ENCODE measurements around the gene MICU1. TPM values are rescaled to one million over a fixed set of nuclear protein-coding genes. Genes with fewer than 3 reads are reported as not detected.
"Not testable (repeated sequence)": the region's sequence is repeated elsewhere in the genome, so short reads cannot be mapped to it uniquely, and the experiment has no call there.

MICU1 gene, protein sequence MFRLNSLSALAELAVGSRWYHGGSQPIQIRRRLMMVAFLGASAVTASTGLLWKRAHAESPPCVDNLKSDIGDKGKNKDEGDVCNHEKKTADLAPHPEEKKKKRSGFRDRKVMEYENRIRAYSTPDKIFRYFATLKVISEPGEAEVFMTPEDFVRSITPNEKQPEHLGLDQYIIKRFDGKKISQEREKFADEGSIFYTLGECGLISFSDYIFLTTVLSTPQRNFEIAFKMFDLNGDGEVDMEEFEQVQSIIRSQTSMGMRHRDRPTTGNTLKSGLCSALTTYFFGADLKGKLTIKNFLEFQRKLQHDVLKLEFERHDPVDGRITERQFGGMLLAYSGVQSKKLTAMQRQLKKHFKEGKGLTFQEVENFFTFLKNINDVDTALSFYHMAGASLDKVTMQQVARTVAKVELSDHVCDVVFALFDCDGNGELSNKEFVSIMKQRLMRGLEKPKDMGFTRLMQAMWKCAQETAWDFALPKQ
- total RNA-seq: 59.5 TPM

DNA sequence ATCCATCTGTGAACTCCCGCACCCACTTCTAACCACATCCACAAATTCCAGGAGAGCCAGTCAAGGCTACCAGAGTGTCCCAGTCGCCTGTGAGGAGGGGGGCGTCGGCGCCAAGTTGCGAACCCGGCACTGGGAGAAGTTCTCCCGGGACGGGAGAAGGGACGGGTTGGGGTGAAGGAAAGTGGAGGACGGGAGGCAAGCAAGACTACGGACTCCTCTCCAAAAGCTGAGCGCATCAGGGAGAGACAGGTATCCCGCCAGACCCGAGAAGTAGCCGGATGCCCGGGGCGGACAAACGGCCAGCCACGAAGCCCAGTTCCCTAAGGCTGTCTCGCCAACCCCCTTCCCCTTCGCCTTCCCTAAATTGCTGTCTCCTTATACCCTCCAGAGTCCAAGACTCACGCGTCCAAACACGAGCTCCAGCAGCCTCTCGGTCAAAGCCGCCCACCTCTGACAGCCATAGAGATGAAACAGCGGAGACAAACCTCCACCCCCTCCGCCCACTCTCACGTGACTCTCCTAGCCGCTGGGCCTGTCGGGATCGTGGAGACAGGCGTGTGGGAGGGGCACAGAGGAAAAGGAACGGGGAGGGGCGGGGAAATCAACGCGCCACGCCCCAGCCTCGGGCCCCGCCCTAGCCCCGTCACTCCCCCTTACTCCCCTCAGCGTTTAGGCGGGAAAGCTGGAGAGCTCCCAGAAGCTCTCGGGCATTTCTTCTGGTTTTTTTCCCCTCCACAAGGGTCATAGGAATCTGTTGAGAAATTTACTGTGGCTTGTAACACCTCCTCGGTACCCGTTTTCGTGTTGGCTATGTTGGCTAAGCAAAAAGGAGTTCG, at the start of gene MICU1:
MICU1 (minus strand) TSS at position 472 of the 836 bp plus-strand sequence. CDS start 59,286 bp downstream, outside the sequence.
- ATAC-seq (peak; percentile 100), DNase-seq (ENCODE audit: low spot score) (peak; percentile 97)
- intact Hi-C loops (cut with DNase I): no loop called here

DNA sequence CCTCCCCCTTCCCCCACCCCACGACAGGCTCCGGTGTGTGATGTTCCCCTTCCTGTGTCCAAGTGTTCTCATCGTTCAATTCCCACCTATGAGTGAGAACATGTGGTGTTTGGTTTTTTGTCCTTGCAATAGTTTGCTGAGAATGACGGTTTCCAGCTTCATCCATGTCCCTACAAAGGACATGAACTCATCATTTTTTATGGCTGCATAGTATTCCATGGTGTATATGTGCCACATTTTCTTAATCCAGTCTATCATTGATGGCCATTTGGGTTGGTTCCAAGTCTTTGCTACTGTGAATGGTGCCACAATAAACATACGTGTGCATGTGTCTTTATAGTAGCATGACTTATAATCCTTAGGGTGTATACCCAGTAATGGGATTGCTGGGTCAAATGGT, 48.3 kb upstream of the MICU1 start:
- intact Hi-C loops (cut with DNase I); DNase-seq (ENCODE audit: low spot score); ATAC-seq: not testable (repeated sequence)

DNA sequence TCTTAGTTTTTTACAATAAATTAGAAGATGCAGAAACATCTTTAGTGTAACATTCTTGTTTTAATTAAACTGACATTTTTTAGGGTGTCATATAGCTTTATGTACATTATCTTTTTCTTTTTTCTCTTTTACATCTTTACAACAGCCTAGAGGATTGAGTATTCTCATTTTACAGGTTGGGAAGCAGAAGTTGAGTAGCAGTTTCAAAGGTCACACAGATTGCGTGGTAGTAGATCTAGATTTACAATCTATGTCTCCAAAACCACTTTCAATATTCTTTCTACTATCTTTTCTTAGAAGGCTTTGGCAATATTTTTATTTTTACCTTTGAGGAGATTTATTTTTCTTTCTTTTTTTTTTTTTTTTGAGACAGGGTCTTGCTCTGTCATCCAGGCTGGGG, 47.4 kb upstream of the MICU1 start:
- intact Hi-C loops (cut with DNase I): no loop called here
- DNase-seq (ENCODE audit: low spot score) (no peak), ATAC-seq (no peak)

DNA sequence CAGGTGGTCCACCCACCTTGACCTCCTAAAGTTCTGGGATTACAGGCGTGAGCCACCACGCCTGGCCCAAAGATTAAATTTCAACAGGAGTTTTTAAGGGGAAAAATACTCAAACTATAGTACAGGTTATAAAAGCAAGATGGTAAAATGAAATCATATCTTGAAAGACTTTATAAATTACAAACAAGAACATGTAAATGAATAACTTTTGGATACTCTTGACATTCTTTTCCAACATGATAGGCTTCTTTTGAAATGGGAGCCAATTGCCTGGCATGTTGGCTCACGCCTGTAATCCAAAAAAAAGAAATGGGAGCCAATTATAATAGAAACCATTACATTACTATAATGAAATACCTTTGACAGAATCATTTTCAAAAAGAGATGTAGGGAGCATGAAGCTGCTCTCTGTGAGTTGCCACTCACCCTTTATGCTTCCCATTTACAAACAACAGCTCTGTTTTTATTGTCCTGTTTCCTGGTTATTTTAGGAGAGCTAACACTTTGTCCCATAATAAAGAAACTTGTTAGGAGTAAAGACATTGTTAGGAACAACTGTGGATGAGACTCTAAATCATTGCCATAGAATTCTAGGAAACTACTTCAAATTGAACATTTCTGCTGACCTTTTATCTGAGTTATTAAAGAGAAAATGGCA, 41.5 kb upstream of the MICU1 start:
- ATAC-seq (no peak), DNase-seq (ENCODE audit: low spot score) (no peak)
- intact Hi-C loops (cut with DNase I): no loop called here

DNA sequence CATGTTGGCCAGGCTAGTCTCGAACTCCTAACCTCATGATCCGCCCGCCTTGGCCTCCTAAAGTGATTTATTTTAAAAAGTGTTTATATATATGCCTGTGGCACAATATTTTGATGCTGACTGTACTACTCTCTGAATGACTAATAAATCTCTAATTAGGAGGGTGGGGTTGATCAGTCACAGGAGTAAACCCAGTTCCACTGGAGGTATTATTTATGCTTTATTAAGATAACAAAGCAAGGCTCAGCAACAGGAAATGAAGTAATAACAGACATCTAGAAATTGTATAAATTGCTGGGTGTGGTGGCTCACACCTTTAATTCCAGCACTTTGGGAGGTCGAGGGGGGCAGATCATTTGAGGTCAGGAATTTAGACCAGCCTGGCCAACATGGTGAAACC, 40.0 kb upstream of the MICU1 start:
- intact Hi-C loops (cut with DNase I): no loop called here
- ATAC-seq (no peak), DNase-seq (ENCODE audit: low spot score) (no peak)

DNA sequence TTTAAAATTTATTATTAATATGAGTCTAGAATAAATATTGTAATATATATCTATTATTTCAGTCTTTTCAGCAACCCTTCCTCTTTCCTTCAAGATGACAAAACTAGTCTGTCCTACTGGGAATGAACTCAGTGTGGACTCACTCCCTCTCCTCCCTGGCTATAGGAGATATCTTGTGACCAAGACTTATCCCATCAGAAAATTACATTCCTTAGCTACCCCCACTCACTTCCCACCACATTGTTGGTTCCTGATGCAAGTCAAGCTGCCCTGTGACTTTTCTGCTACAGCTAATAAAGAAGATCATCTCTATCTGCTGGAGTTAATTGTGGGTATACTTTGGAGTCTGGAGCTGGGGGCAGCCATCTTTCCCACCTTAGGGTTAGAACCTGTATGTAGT, 38.1 kb upstream of the MICU1 start:
- DNase-seq (ENCODE audit: low spot score) (no peak), ATAC-seq (no peak)
- intact Hi-C loops (cut with DNase I): no loop called here

DNA sequence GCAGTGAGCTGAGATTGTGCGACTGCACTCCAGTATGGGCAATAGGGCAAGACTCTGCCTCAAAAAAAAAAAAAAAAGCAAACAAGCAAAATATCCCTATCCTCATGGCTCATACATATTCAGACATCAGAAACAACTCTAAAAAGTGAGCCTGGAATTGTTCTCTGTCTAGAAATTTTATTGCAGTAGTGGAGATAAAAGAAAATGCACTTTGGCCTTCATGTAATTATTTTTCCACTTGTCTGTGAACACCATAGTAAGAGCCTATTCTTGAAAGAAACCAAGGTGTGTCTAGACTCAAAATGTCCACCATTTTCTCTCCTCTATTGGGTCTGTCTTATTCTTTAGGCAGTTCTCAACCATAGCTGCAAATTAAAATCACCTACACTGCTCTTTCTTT, 35.6 kb upstream of the MICU1 start:
- intact Hi-C loops (cut with DNase I): no loop called here
- no peak for DNase-seq (ENCODE audit: low spot score)

DNA sequence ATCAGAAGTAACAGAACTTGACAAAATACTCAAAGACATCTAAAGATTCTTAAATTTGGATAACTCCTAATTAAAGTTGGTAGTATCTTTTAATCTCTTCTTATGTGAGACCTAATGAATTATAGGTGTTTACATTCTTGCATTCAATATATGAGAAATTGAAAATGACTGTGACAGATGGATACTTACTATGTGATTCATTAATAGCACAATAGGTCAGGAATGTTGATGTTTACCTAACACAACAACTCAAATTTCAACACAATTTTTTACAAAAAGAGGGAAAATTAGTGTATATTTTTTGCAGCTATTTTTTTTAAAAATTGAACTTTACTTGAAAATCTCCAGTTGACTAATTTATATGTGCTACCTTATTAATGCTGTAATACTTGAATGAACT, 34.3 kb upstream of the MICU1 start:
- intact Hi-C loops (cut with DNase I): no loop called here
- ATAC-seq (no peak), DNase-seq (ENCODE audit: low spot score) (no peak)

More for the DNA sequence above, 35.6 kb upstream of the MICU1 start:
- ATAC-seq: no peak

DNA sequence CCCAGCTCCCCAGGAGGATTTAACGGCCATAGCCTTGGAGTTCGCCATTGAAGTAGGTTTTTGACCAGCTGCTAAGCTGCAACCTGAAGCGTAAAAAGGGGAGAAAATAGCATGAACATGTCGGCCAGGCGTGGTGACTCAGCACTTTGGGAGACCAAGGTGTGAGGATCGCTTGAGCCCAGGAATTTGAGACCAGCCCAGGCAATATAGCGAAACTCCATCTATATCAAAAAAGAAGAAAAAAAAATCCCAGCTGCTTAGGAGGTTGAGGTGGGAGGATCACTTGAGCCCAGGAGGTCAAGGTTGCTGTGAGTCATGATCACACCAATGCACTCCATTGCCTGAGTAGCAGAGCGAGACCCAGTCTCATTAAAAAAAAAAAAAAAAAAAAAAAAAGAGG, 33.8 kb upstream of the MICU1 start:
- ATAC-seq (no peak), DNase-seq (ENCODE audit: low spot score) (no peak)
- intact Hi-C loops (cut with DNase I): no loop called here

DNA sequence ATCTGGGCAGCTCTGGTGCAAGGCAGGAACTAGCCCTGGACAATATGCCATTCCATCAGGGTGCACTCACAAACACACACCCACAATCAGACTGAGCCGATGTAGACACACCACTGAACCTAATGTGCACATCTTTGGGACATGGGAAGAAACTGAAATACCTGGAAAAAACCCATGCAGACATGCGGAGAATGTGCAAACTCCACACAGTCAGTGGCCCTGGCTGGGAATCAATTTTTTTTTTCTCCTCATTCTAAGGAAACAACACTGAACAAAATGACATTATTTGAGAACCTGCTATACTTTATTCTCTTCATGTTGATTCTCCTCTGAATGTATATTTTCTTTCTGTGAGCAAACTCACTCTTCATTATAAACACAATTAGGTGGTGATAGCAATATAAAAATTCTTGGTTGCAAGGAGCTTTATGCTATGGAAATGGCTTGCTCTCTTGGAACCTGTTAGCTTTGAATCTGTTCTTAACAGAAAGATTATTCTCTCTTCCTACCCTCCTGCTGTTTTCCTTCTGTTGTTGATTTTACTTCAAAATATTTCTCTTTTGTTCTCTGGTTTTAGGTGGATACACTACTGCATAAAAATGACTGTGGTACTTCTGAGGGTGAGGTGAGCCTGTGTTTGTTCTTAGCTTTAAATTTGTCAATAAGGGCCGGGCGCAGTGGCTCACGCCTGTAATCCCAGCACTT, 33.0 kb upstream of the MICU1 start:
- no peak for ATAC-seq

DNA sequence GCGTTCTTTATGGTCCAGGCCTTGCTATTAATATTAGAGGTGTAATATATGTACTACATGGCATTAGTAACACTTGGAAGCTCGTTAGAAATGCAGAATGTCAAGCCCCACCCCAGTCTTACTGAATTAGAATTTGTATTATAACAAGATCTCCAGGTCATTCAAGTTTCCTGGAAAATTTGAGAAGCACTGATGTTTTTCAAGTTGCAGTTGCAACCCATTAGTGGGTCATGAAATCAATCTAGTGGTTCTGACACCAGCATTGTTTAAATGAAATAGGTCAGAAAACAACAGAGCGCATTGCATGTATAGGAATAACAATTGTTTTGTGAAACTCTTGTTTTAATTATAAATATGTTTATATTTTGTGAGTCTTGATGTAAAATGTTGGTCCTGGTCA, 28.8 kb upstream of the MICU1 start:
- no peak for ATAC-seq
- intact Hi-C loops (cut with DNase I): no loop called here

More for the DNA sequence above, 33.0 kb upstream of the MICU1 start:
- no peak for DNase-seq (ENCODE audit: low spot score)
- intact Hi-C loops (cut with DNase I): no loop called here

DNA sequence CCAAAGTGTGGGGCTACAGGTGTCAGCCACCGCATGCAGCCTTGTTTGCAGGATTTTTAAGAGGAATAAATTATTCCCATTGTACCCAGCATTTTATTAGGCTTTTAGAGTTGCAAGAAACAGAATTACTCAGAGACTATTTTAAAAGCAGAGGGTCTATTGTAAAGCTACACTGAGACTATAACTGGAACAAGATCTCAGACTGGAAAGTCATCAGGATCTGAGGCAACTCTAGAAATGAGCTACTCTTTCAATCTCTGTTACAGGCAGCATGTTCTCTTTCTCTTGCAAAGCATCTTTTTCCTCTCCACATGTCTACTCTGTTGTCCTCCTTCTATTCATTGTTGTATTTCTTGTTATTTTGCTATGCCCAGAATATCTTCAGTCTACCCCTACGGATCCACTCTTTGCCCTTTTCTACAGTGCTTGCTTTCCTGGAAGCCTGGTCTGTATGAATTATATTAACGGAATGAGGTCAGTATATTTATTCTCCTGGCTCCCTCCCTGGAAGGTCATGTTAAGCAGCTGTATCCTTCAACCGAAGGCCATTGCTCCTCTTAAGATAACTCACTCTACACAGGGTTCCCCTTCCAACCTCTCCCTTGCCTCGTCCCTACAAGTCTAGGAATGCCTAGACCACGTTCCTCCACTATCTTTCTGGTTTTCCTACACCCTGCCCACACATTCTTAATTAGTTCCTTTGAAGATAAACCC, 27.7 kb upstream of the MICU1 start:
- ATAC-seq: no peak
- intact Hi-C loops (cut with DNase I): no loop called here
- no peak for DNase-seq (ENCODE audit: low spot score)

More for the DNA sequence above, 28.8 kb upstream of the MICU1 start:
- DNase-seq (ENCODE audit: low spot score): no peak

DNA sequence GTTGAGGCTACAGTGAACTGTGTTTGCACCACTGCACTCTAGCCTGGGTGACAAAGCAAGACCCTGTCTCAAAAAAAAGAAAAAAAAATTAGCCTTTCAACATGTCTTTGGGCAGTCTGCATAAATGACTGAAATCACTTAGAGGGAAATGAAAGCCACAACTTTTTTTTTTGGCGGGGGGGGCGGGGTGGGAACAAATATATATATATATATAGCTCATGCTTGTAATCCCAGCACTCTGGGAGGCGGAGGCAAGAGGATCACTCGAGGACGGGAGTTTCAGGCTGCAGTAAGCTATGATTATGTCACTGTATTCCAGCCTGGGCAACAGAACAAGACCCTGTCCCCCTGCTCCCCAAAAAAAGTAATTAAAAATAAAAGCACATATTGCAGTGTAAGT, 23.4 kb upstream of the MICU1 start:
- ATAC-seq: no peak
- intact Hi-C loops (cut with DNase I): no loop called here

DNA sequence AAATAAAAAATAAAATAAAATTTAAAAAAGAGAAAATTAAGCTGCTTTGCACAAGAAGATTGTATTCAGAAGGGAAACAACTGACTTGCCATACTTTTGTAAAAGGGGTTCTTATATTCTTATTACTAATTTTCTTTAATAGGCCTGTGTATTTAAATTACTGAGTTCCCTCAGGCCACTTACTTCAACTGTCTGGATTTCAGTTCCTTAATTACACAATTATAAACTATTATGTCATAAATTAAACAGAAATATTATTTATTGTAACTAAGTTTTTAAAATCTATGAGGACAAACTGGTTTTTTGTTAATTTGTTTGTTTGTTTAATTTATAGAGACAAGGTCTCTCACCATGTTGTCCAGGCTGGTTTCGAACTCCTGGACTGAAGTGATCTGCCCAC, 22.4 kb upstream of the MICU1 start:
- DNase-seq (ENCODE audit: low spot score): no peak
- intact Hi-C loops (cut with DNase I): no loop called here
- no peak for ATAC-seq

More for the DNA sequence above, 23.4 kb upstream of the MICU1 start:
- DNase-seq (ENCODE audit: low spot score): no peak

DNA sequence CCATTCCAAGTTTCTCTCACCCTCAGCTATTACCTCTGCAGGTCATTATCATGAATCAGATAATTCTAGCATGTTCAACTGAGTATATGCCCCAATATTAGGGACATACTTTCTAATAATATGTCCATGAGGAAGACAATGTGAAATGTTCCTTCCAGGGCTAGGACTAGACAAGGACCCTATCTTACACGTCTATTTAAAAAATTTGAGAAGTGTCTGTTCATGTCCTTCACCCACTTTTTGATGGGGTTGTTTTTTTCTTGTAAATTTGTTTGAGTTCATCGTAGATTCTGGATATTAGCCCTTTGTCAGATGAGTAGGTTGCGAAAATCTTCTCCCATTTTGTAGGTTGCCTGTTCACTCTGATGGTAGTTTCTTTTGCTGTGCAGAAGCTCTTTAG, 21.1 kb upstream of the MICU1 start:
- ATAC-seq; intact Hi-C loops (cut with DNase I); DNase-seq (ENCODE audit: low spot score): not testable (repeated sequence)

DNA sequence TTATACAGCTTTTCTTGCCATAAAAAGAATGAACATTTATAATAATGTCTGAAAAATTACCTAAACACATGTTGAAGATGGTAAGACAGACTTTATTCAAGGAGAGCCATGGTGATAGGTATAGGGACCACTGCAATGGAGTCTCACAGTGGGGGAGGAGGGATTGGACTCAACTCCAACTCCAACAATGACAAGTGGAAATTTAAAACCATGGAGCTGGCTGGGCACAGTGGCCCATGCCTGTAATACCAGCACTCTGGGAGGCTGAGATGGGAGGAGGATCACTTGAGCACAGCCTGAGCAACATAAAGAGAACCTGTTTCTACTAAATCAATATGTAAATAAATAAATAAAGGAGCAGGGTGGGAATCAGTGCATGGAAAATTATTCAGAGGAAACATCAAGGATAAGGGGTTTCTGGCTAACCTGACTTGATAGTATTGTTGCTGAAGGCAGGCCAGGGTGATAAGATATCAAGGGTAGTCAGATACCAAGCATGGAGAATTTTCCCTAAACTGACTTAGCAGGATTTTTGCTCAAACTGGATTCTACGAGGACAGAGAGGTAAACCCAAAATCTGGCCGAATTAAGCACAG, 19.5 kb upstream of the MICU1 start:
- no peak for ATAC-seq

DNA sequence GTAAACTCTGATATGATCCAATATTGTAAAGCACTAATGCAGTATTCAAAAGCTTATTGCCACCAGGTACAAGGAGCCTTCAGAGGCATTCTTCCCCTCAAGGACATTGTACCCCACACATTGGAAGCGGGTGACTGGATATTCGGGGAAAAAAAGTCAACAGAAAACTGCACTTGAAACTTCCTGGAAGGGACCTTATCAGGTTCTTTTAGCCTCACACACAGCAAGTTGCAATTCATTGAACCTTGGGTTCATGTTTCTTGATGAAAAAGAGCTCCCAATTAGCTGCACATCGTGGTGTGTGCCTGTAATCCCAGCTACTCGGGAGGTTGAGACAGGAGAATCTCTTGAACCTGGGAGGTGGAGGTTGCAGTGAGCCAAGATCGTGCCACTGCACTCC, 16.4 kb upstream of the MICU1 start:
- intact Hi-C loops (cut with DNase I): no loop called here
- no peak for DNase-seq (ENCODE audit: low spot score)
- ATAC-seq: no peak

More for the DNA sequence above, 19.5 kb upstream of the MICU1 start:
- no peak for DNase-seq (ENCODE audit: low spot score)
- intact Hi-C loops (cut with DNase I): no loop called here

DNA sequence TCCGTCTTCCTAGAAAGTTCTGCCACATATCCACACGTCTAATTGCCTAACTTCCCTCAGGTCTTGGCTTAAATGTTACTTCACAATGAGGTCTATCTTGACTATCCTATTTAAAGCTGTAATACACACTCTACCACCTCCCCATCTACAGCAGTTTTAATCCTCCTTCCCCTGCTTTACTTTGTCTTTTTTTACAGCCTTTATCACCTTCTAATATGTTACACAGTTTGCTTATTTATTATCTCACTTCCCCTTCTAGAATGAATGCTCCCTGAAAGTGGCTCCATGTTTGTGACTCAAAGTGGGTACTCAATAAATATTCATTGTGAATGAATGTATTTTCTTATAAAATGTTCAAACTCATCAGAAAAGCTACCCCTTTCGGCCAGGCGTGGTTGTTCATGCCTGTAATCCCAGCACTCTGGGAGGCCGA, 13.6 kb upstream of the MICU1 start:
- intact Hi-C loops (cut with DNase I): no loop called here
- DNase-seq (ENCODE audit: low spot score) (no peak), ATAC-seq (no peak)

All from sciatic nerve (tissue), 2 donors.